RPMI8226 (cell line): ENCODE data around the gene MACROD2.

Source experiments
- DNase-seq: peaks from one replicate; pipeline ENCODE4 v3.0.0-alpha.2; 2015

Gene MACROD2

DNA sequence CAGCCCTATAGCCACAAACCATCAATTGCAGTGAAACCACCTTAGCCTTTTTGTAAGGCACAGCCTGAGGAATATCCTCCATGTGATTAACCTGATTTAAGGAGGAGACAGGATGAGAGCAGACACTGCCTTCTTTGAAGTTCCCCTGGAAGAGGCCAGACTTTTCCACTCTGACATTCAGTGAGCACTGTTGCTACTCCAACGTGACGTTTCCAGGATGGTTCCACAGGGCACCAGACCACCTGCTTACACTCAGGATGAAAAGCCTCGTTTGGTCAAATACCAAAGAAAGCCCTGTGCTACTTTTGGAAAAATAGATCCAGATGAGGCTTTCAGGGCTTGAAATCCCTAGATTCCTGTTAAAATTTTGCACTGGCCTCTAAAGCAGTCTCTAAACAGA, 1444.2 kb downstream of the MACROD2 start:
- no peak for DNase-seq

GRCh38 chr20:15440049-15440820, 1444.9 kb downstream of the MACROD2 start:
- DNase-seq, result no peak

GRCh38 chr20:15445056-15445840, 1449.9 kb downstream of the MACROD2 start:
- DNase-seq, result no peak

DNA sequence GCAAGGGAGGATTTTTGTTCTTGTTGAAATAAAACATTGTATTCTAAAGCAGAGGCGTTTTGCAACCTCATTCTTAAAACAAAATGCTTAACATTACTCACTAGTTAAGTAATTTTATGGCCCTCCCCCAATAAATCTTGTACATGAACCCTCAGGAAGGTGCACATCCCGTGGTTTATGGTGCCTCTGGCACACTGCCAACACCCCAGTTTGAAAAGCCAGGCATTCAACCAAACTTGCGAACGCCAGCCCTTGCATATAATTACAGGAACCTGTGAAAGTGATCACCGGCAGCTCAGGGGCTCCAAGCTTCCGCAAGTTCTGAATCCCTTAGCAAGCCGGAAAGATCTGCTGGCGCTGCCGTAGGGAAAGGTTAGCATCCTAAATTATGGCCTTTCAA, 1451.1 kb downstream of the MACROD2 start:
- peak; percentile 10 for DNase-seq

- no peak for DNase-seq
Measured at GRCh38 chr20:15447549-15447948, 1452.2 kb downstream of the MACROD2 start.

DNA sequence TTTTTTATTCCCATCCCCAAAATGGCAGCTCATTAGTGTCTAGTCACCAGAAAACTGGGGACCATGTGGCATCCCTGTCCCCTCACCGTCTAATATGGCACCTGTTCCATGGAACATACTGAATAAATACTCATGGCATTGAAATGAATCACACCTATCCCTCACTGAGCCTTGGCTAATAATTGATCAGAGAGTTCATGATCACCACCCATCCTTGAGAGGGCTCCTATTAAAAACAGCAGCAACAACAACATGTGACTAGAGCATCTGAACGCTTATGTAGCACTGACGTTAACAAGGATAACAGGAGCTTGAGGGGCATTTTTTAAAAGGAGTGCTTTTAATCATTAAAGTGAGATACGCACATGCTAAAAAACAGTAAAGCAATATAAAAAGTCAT, 1453.7 kb downstream of the MACROD2 start:
- DNase-seq, result no peak

DNA sequence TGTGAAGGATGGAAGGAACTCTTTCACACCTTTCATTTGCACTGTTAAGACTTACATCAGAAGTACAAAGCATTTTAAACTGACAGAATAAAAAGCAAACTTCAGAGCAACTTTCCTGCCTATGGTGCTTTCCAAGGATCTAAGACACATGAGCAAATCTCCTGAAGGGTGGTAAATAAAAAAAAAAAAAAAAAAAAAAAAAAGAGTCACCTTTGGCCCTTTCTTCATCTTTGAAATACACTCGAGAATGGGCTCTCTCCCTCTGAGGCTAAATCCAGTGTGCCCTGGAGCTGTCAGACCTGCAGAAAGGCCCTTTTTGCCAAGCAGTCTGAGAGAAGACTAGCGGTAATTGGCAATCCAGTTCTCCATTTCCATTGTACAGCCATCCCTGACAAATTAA, 1455.9 kb downstream of the MACROD2 start:
- no peak for DNase-seq

DNA sequence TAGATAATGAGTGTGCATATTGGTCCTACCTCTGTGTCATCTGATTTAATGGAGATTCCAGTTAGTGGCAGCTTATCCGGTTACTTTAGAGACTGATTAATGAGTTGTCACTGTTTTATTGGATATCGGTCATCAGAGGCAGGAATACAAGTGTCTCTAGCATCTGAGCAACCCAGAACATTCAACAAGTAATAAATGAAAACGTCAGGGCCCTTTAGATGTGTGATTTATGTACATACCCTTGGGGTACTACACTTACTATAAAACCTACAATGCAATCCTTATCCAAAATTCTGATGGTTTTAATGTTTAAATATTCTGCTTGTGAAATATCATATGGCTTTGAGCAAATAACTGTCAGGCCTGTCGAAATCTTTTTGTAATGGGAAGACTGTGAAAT, 1460.0 kb downstream of the MACROD2 start:
- DNase-seq, result no peak

GRCh38 chr20:15461938-15462337, 1466.6 kb downstream of the MACROD2 start:
- DNase-seq, result no peak

- peak; percentile 83 for DNase-seq
Measured at GRCh38 chr20:15475483-15475882, 1480.2 kb downstream of the MACROD2 start.

DNA sequence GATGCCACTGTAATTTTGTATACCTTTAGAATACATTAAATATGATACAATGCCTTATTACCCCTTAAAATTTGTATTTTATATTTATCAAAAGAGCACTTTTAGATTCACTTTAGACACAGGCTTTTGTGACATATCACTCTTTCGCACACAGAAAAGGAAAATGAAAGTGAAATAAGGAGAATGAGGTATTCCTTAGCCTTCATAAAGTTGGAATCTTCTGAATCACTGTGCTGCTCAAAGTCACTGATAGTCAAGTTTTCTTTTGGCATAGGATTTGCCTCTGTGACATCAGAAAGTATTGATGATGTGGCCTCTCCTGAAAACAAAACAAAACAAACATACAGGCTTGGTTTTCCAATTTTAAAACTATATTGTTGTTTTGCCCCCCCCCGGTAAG, 1480.9 kb downstream of the MACROD2 start:
- no peak for DNase-seq

DNA sequence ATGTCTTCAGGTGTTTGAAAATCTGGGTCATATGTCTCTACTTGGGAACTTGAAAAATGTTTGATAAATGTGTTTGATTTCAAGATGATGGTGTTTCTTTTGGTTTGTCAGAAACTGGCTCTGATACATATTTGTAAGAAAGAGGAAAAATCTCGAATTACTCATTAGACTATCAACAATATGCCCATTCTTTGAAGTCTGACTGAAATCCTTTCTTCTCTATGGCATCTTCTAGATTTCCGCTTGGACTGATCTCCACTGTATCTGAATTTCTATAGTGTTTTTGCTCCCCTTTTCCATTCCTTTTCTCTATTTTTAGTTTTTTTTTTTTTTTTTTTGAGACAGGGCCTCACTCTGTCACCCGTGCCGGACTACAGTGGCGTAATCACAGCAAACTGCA, 1481.5 kb downstream of the MACROD2 start:
- no peak for DNase-seq

DNA sequence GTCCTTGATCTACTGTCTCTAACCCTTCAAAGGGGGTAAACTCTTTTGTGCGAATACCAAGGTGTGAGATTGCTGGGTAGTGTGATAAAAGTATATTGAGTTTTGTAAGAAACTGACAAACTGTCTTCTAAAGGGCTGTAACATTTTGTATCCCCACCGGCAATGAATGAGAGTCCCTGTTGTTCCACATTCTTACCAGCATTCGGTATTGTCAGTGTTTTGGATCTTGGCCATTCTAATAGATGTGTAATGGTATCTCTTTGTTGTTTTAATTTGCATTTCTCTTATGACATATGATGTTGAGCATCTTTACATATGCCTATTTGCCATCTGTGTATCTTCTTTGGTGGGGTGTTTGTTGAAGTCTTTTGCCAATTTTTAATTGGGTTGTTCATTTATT, 1487.2 kb downstream of the MACROD2 start:
- DNase-seq, result no peak

GRCh38 chr20:15485519-15485918, 1490.2 kb downstream of the MACROD2 start:
- DNase-seq, result no peak

GRCh38 chr20:15487030-15487429, 1491.7 kb downstream of the MACROD2 start:
- DNase-seq, result no peak

GRCh38 chr20:15487682-15488081, 1492.4 kb downstream of the MACROD2 start:
- DNase-seq, result no peak

DNA sequence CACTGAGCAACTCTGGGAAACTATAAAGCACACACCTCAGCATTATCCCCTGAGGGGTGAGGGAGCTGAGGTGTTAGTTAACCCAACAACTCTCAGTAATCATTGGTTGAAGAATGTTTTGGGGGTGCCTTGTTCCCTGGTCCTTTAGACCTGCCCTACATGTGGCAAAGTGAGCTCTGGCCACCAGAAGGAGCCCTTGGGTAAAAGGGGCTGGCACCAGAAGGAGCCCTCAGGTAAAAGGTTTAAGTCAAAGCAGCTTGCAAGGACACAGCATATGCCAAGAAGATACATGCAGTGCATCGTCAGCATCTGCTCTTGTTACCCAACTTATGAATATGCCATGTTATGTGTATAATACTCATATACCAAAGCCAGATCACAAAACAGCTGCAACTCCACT, 1496.3 kb downstream of the MACROD2 start:
- DNase-seq, result peak; percentile 6

- DNase-seq, result no peak
Measured at GRCh38 chr20:15494851-15495250, 1499.5 kb downstream of the MACROD2 start.

DNA sequence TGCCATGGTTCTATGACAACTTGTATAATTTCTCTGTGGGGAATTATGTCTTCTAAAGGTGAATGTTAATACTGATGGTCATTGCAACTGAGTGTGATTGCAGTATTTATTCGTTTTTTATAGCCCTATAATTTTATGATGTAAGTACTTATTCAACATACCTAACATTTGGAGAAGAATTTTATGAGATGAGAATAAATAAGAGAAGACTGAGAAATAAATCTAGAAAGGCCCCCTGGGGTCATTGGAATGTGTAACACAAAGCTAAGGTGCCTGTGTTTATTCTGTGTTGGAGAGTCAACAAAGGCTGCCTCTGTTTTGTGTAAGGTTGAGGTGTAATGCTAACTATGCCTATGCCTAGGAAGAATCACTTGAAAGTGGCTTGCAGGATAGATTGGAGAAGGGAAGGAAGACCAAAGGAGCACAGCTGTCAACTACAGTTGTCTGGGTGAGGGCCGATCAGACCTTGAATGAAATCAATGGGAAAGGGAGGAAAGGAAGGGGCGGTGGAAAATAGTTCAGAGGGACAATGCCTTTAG, 1501.3 kb downstream of the MACROD2 start:
- DNase-seq, result no peak

- no peak for DNase-seq
Measured at GRCh38 chr20:15498926-15499325, 1503.6 kb downstream of the MACROD2 start.

DNA sequence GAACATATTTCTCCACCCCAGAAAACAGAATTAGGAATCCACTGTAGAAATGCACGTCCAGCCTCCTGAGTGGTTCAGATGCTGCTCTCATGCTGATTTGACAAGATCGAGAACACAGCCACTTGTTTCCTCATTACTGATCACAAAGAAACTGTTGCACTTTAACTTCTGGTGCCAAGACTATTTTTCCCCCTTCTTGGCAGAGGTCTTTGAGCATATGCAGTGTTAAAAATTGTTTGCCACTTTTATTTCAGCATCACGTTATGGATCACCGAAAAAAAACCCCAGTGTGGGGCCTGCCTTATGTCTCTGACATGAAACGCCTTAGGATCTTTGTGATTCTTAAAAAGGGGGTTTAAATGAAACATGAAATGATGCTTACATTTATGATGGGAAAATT, 1511.0 kb downstream of the MACROD2 start:
- no peak for DNase-seq

DNA sequence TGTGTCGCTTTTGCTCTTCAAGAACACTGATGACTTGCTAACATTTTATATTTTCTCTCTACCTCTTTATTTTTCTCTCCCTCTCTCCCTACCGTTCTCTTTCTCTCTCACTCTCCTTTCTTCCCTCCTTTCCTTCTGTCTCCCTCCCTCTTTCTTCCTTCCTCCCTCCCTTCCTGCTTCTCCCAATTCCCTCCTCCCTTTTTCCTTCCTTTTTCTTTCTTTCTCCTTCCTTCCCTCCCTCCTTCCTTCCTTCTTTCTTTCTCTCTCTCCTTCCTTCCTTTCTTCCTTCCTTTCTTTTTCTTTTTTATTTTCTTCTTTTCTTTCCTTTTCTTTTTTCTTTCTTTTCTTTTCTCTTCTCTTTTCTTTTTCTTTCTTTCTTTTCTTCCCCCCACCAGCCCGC, 1511.8 kb downstream of the MACROD2 start:
- no peak for DNase-seq

DNA sequence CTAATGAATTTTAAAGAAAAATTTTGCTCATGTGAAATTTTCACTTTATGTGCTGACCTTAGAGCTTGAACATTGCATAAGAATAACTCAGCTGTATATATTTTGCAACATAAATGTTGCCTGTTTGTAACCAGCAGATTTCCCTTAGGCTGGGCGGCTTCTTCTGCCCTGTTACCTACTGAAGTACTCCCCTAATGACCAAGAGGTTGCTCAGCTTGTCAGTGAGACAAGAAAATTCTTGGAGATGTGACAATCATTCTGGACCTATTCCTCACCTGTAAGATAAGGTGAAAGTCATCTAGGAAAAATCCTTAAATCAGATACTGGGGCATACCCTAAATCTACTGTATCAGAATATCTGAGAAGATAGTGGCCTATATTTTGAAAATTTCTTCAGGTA, 1516.2 kb downstream of the MACROD2 start:
- no peak for DNase-seq

DNA sequence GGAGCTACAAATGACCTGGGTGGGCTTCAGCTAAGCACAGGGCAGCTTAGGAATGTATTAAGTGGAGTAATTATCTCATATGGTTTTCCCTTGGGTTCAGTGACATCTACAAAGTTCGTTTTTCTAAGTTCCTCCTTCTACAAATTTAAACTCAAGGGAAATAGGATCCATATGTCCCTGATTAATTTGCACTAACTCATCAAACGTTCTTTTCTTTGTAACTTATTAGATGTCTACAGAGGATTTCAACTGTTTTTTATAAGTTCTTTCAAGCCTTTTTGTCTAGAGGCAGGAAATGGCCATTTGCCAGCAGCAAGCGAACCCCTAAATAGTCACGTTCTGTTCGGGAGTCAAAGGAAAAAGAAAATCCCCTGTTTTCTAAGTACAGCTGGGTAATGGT, 1517.6 kb downstream of the MACROD2 start:
- no peak for DNase-seq
